GM23338 (cell line): ENCODE results near the gene CFAP410.

Source experiments
- CREB1 ChIP-seq: fragments of 250-450 bp; sonication (Bioruptor Pico); IDR thresholded peaks from 2 replicates; pipeline ENCODE4 v1.5.0; 2020; ENCODE audit warnings: low read depth, mild to moderate bottlenecking, moderate library complexity
- EZH2 ChIP-seq: fragments of 200-600 bp; sonication (generic); IDR thresholded peaks from one replicate; pipeline ENCODE4 v1.8.0; 2017; ENCODE audit warnings: antibody characterized with exemption, mild to moderate bottlenecking, low read depth; ENCODE audit not compliant: unreplicated experiment
- EZH2phosphoT487 ChIP-seq: fragments of 200-600 bp; sonication (generic); IDR thresholded peaks from one replicate; pipeline ENCODE4 v1.8.1; 2018; ENCODE audit warnings: antibody characterized with exemption; ENCODE audit not compliant: unreplicated experiment
- JUNB ChIP-seq: IDR thresholded peaks from one replicate; pipeline ENCODE4 v1.6.1; 2016; ENCODE audit warnings: antibody characterized with exemption; ENCODE audit not compliant: unreplicated experiment
- POLR2AphosphoS5 ChIP-seq: IDR thresholded peaks from 2 replicates; pipeline ENCODE4 v1.6.1; 2016; ENCODE audit warnings: antibody characterized with exemption, low read depth
- TF ChIP-seq, protein P1 (sequence below), 2 experiments: fragments of 200-600 bp in 1 of 2; sonication (generic) in 1 of 2; conservative IDR thresholded peaks; 2 replicates each; pipeline versions ENCODE4 v1.5.1 to v1.6.1; 2016 to 2017; ENCODE audit warnings: antibody characterized with exemption in 2 of 2, low read depth in 2 of 2, mild to moderate bottlenecking in 2 of 2, moderate library complexity in 1 of 2
- TF ChIP-seq, protein P2 (sequence below): IDR thresholded peaks from one replicate; pipeline ENCODE4 v1.6.1; 2018; ENCODE audit warnings: antibody characterized with exemption; ENCODE audit not compliant: unreplicated experiment

DNA sequence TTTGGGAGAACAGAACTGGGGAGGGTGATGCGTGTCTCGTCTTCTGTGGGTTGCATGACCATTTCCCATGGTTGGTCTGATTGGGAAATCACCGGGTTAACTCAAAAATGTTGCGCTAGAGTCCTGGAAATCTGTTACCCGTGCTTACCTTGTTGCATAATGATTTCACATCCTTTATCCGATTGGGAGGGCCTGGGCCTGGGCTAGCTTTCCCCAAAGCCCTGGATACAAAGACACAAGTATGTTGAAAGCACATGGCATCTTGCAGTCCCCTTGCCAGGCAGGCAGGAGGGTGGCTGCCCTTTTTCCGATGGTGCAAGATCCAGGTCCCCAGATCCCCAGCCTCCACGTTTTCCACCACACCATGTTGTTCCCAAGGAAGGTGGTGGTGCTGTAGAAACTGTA lies 14.8 kb upstream of the CFAP410 start:
- TF ChIP-seq, protein P1, sequence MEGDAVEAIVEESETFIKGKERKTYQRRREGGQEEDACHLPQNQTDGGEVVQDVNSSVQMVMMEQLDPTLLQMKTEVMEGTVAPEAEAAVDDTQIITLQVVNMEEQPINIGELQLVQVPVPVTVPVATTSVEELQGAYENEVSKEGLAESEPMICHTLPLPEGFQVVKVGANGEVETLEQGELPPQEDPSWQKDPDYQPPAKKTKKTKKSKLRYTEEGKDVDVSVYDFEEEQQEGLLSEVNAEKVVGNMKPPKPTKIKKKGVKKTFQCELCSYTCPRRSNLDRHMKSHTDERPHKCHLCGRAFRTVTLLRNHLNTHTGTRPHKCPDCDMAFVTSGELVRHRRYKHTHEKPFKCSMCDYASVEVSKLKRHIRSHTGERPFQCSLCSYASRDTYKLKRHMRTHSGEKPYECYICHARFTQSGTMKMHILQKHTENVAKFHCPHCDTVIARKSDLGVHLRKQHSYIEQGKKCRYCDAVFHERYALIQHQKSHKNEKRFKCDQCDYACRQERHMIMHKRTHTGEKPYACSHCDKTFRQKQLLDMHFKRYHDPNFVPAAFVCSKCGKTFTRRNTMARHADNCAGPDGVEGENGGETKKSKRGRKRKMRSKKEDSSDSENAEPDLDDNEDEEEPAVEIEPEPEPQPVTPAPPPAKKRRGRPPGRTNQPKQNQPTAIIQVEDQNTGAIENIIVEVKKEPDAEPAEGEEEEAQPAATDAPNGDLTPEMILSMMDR (conservative IDR thresholded peaks at IDR 0.05; ENCODE audit: low read depth in 2 of 2), result no peak
- TF ChIP-seq POLR2AphosphoS5, result no peak
- TF ChIP-seq EZH2, result no peak
- TF ChIP-seq EZH2phosphoT487, result no peak
- TF ChIP-seq JUNB, result no peak
- TF ChIP-seq, protein P2, sequence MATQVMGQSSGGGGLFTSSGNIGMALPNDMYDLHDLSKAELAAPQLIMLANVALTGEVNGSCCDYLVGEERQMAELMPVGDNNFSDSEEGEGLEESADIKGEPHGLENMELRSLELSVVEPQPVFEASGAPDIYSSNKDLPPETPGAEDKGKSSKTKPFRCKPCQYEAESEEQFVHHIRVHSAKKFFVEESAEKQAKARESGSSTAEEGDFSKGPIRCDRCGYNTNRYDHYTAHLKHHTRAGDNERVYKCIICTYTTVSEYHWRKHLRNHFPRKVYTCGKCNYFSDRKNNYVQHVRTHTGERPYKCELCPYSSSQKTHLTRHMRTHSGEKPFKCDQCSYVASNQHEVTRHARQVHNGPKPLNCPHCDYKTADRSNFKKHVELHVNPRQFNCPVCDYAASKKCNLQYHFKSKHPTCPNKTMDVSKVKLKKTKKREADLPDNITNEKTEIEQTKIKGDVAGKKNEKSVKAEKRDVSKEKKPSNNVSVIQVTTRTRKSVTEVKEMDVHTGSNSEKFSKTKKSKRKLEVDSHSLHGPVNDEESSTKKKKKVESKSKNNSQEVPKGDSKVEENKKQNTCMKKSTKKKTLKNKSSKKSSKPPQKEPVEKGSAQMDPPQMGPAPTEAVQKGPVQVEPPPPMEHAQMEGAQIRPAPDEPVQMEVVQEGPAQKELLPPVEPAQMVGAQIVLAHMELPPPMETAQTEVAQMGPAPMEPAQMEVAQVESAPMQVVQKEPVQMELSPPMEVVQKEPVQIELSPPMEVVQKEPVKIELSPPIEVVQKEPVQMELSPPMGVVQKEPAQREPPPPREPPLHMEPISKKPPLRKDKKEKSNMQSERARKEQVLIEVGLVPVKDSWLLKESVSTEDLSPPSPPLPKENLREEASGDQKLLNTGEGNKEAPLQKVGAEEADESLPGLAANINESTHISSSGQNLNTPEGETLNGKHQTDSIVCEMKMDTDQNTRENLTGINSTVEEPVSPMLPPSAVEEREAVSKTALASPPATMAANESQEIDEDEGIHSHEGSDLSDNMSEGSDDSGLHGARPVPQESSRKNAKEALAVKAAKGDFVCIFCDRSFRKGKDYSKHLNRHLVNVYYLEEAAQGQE, result no peak
- no peak for TF ChIP-seq CREB1 (CRISPR knock-in tag)
